HCT116 (cell line): ENCODE measurements around the gene STX2. TPM values are rescaled to one million over a fixed set of nuclear protein-coding genes. Genes with fewer than 3 reads are reported as not detected.
"Not testable (repeated sequence)": the region's sequence is repeated elsewhere in the genome, so short reads cannot be mapped to it uniquely, and the experiment has no call there.

ENCODE experiments used
- ATAC-seq: fragments of 200-7000 bp; cut with Tn5 transposase; 2 replicates; pipeline ENCODE4 v1.9.1; 2020; ENCODE audit warnings: mild to moderate bottlenecking, moderate library complexity
- BruUV-seq: library from RNA; stranded (reverse); fragments of 400-500 nt; replicated peaks from 2 replicates; lab custom pipeline; 2021; lab: Mats Ljungman, UMichigan
- CTCF ChIA-PET: fragments of 300-600 bp; sonication (Branson Sonifier 250); formaldehyde crosslinking; loops from one replicate; lab custom pipeline; 2021; ENCODE audit warnings: antibody characterized with exemption; lab: Charles Lee
- POLR2A ChIA-PET: fragments of 300-600, 350-600 bp; sonication (Branson Sonifier 250); formaldehyde crosslinking; loops from one replicate; lab custom pipeline; 2021; ENCODE audit warnings: antibody characterized with exemption; lab: Charles Lee
- RAD21 ChIA-PET, 2 experiments: fragments of 300-600 bp; sonication (Branson Sonifier 250); formaldehyde crosslinking; loops; one replicate each; lab custom pipeline; 2023; ENCODE audit warnings: low total read pairs in 2 of 2; ENCODE audit not compliant: uncharacterized antibody in 2 of 2, unreplicated experiment in 2 of 2, low non-redundant PET in 1 of 2; lab: Charles Lee
- DNase-seq: peaks from one replicate; pipeline ENCODE4 v3.0.0-alpha.2; 2010; ENCODE audit warnings: low read depth, low spot score
- H2AFZ ChIP-seq: fragments of 200-600 bp; shearing (Covaris generic), sonication (generic); 2 replicates; pipeline ENCODE4 v1.6.1; 2017; ENCODE audit warnings: low read depth, mixed run types, mixed read lengths, antibody characterized with exemption, low read length; ENCODE audit not compliant: poor library complexity, severe bottlenecking
- H3K27ac ChIP-seq: 2 replicates; pipeline ENCODE4 v1.5.1; 2012; ENCODE audit warnings: low read depth, low read length
- H3K27me3 ChIP-seq: fragments of 200-600 bp; sonication (generic); 2 replicates; pipeline ENCODE4 v1.6.1; 2016; ENCODE audit warnings: mixed run types, low read length, mixed read lengths; ENCODE audit not compliant: insufficient read depth
- H3K36me3 ChIP-seq, 2 experiments: fragments of 200-500 bp in 1 of 2; fragments of 200-600 bp in 1 of 2; sonication (Bioruptor generic) in 1 of 2; sonication (generic) in 1 of 2; 2 replicates each; pipeline versions ENCODE4 v1.5.1 to v1.6.1; 2014 to 2016; ENCODE audit warnings: low read length in 2 of 2, inconsistent platforms in 1 of 2, mixed read lengths in 1 of 2, mixed run types in 1 of 2; ENCODE audit not compliant: insufficient read depth in 2 of 2, control insufficient read depth in 1 of 2
- H3K4me1 ChIP-seq, 2 experiments: fragments of 200-600 bp in 1 of 2; sonication (generic) in 1 of 2; 2 replicates each; pipeline versions ENCODE4 v1.5.1 to v1.6.1; 2012 to 2017; ENCODE audit warnings: low read length in 2 of 2, inconsistent platforms in 1 of 2, mild to moderate bottlenecking in 1 of 2, mixed read lengths in 1 of 2, mixed run types in 1 of 2, moderate library complexity in 1 of 2; ENCODE audit not compliant: insufficient read depth in 2 of 2, control insufficient read depth in 1 of 2
- H3K4me2 ChIP-seq: fragments of 200-600 bp; sonication (generic); 2 replicates; pipeline ENCODE4 v1.6.1; 2017; ENCODE audit warnings: mixed run types, low read length, mixed read lengths
- H3K4me3 ChIP-seq, 2 experiments: fragments of 200-600 bp in 1 of 2; sonication (generic) in 1 of 2; replicated peaks in 1 of 2; 2 replicates each; pipeline ENCODE4 v1.5.1; 2011 to 2016; ENCODE audit warnings: low read length in 2 of 2, control low read depth in 1 of 2, low read depth in 1 of 2, mild to moderate bottlenecking in 1 of 2, mixed read lengths in 1 of 2, mixed run types in 1 of 2
- H3K79me2 ChIP-seq: fragments of 200-600 bp; sonication (generic); 2 replicates; pipeline ENCODE4 v1.6.1; 2017; ENCODE audit warnings: mild to moderate bottlenecking, mixed run types, low read length, moderate library complexity, mixed read lengths; ENCODE audit not compliant: insufficient read depth
- H3K9ac ChIP-seq: fragments of 200-600 bp; sonication (generic); 2 replicates; pipeline ENCODE4 v1.6.1; 2016; ENCODE audit warnings: low read length, mixed read lengths
- H3K9me2 ChIP-seq: fragments of 200-600 bp; sonication (generic), shearing (Covaris generic); 2 replicates; pipeline ENCODE4 v1.6.1; 2017; ENCODE audit warnings: mixed run types, mild to moderate bottlenecking, moderate library complexity; ENCODE audit not compliant: insufficient read depth
- H3K9me3 ChIP-seq, 2 experiments: fragments of 200-500 bp in 1 of 2; fragments of 200-600 bp in 1 of 2; sonication (Bioruptor generic) in 1 of 2; sonication (generic) in 1 of 2; 2 replicates each; pipeline ENCODE4 v1.6.1; 2014 to 2017; ENCODE audit warnings: low read length in 2 of 2, mixed read lengths in 2 of 2, inconsistent platforms in 1 of 2, low read depth in 1 of 2, mild to moderate bottlenecking in 1 of 2, mixed run types in 1 of 2, moderate library complexity in 1 of 2; ENCODE audit not compliant: control insufficient read depth in 1 of 2, insufficient read depth in 1 of 2
- H4K20me1 ChIP-seq: fragments of 200-600 bp; sonication (generic), shearing (Covaris generic); 2 replicates; pipeline ENCODE4 v1.6.1; 2017; ENCODE audit warnings: mixed run types, mild to moderate bottlenecking, moderate library complexity; ENCODE audit not compliant: insufficient read depth
- ATF3 ChIP-seq: IDR thresholded peaks from 2 replicates; pipeline ENCODE4 v1.6.1; 2012
- CEBPB ChIP-seq: IDR thresholded peaks from 2 replicates; pipeline ENCODE4 v1.6.1; 2012; ENCODE audit warnings: low read depth
- CTCF ChIP-seq, 3 experiments: fragments of 200-600 bp in 1 of 3; sonication (generic) in 1 of 3; IDR thresholded peaks in 2 of 3; conservative IDR thresholded peaks in 1 of 3; 2 replicates each; pipeline ENCODE4 v1.5.1; 2012 to 2017; ENCODE audit warnings: low read depth in 2 of 3, low read length in 2 of 3, antibody characterized with exemption in 1 of 3, borderline replicate concordance in 1 of 3, control low read depth in 1 of 3, mild to moderate bottlenecking in 1 of 3, mixed read lengths in 1 of 3, mixed run types in 1 of 3, moderate library complexity in 1 of 3; ENCODE audit not compliant: insufficient read depth in 1 of 3
- YY1 ChIP-seq: IDR thresholded peaks from 2 replicates; pipeline ENCODE4 v1.6.1; 2011; ENCODE audit warnings: low read length, low read depth, moderate library complexity, mild to moderate bottlenecking; ENCODE audit not compliant: insufficient replicate concordance; ENCODE audit errors: extremely low read depth
- intact Hi-C: fragments of 100-400 bp; cut with micrococcal nuclease; formaldehyde crosslinking; loops from 2 replicates; pipeline ENCODE4 v1.10.0; 2022
- total RNA-seq: library from RNA; stranded (reverse); gene quantifications from one replicate; pipeline ENCODE4 v1.2.1, GENCODE V29; 2021; ENCODE audit not compliant: unreplicated experiment

Gene STX2
- total RNA-seq, 1 experiment from 2014 or later, result 19.2 TPM

- no peak overlapping the region for H3K9ac ChIP-seq
- ChIA-PET CTCF (no interaction called here), POLR2A (no interaction called here), RAD21 (no interaction called here)
- DNase-seq (no peak), ATAC-seq (no peak)
- no peaks in the 10 kb centered on the region for H3K27me3 ChIP-seq
- H3K79me2 ChIP-seq, result no peaks in the 10 kb centered on the region
- peaks cover 0 to 3% of the 10 kb centered on the region in 2 experiments; a peak in 1 of 4 replicates for H3K4me1 ChIP-seq
- no peaks in the 10 kb centered on the region for H3K36me3 ChIP-seq
- intact Hi-C loops, result no loop called here
- H3K27ac ChIP-seq, result no peak overlapping the region
- H2AFZ ChIP-seq, result no peak overlapping the region
- TF ChIP-seq CEBPB, result no peak
- peak in 2 of 3 experiments; percentile 15 to 28; a peak in 2 of 6 replicates for TF ChIP-seq CTCF (IDR thresholded peaks at IDR 0.05 in 2 of 3, conservative IDR thresholded peaks at IDR 0.05 in 1 of 3; ENCODE audit: borderline replicate concordance in 1 of 3, insufficient read depth in 1 of 3, low read depth in 2 of 3, low read length in 2 of 3)
- TF ChIP-seq YY1, result no peak
- no peak for TF ChIP-seq ATF3
- H3K4me2 ChIP-seq, result no peak overlapping the region
- H3K9me2 ChIP-seq, result no peaks in the 10 kb centered on the region
- no peaks in the 10 kb centered on the region for H4K20me1 ChIP-seq
- no peak overlapping the region for H3K4me3 ChIP-seq
- BruUV-seq, result no TSS peak
- no peaks in the 10 kb centered on the region for H3K9me3 ChIP-seq
Measured at GRCh38 chr12:130863298-130863697, 24.2 kb upstream of the STX2 start.

- H3K36me3 ChIP-seq, H3K9me3 ChIP-seq, ATAC-seq, H3K27ac ChIP-seq, H3K9ac ChIP-seq, intact Hi-C loops, RAD21 ChIA-PET, H2AFZ ChIP-seq, H3K4me1 ChIP-seq, POLR2A ChIA-PET, DNase-seq, H4K20me1 ChIP-seq, H3K27me3 ChIP-seq, H3K79me2 ChIP-seq, CTCF ChIA-PET, H3K4me3 ChIP-seq, H3K9me2 ChIP-seq, BruUV-seq, H3K4me2 ChIP-seq: not testable (repeated sequence)
Measured at GRCh38 chr12:130862771-130863170, 23.7 kb upstream of the STX2 start.
